HCT116 (cell line): ENCODE measurements around the gene DDX23.

Experiments used
- EZH2 ChIP-seq: fragments of 200-600 bp; sonication (generic); IDR thresholded peaks from 2 replicates; pipeline ENCODE4 v1.6.1; 2017; ENCODE audit warnings: antibody characterized with exemption, mixed run types
- POLR2A ChIP-seq: IDR thresholded peaks from 2 replicates; pipeline ENCODE4 v1.7.0; 2011; ENCODE audit warnings: borderline replicate concordance; ENCODE audit not compliant: insufficient read depth, insufficient read length; ENCODE audit errors: extremely low read depth
- TF ChIP-seq, protein P1 (sequence below), 3 experiments: fragments of 200-600 bp in 1 of 3; sonication (generic) in 1 of 3; IDR thresholded peaks in 2 of 3; conservative IDR thresholded peaks in 1 of 3; 2 replicates each; pipeline ENCODE4 v1.5.1; 2012 to 2017; ENCODE audit warnings: low read depth in 2 of 3, low read length in 2 of 3, antibody characterized with exemption in 1 of 3, borderline replicate concordance in 1 of 3, control low read depth in 1 of 3, mild to moderate bottlenecking in 1 of 3, mixed read lengths in 1 of 3, mixed run types in 1 of 3, moderate library complexity in 1 of 3; ENCODE audit not compliant: insufficient read depth in 1 of 3

GRCh38 chr12:48788854-48789775 lies 62.8 kb downstream of the DDX23 start, which contains the start of gene ADCY6:
- TF ChIP-seq, protein P1, sequence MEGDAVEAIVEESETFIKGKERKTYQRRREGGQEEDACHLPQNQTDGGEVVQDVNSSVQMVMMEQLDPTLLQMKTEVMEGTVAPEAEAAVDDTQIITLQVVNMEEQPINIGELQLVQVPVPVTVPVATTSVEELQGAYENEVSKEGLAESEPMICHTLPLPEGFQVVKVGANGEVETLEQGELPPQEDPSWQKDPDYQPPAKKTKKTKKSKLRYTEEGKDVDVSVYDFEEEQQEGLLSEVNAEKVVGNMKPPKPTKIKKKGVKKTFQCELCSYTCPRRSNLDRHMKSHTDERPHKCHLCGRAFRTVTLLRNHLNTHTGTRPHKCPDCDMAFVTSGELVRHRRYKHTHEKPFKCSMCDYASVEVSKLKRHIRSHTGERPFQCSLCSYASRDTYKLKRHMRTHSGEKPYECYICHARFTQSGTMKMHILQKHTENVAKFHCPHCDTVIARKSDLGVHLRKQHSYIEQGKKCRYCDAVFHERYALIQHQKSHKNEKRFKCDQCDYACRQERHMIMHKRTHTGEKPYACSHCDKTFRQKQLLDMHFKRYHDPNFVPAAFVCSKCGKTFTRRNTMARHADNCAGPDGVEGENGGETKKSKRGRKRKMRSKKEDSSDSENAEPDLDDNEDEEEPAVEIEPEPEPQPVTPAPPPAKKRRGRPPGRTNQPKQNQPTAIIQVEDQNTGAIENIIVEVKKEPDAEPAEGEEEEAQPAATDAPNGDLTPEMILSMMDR (IDR thresholded peaks at IDR 0.05 in 2 of 3, conservative IDR thresholded peaks at IDR 0.05 in 1 of 3; ENCODE audit: borderline replicate concordance in 1 of 3, insufficient read depth in 1 of 3, low read depth in 2 of 3, low read length in 2 of 3), result no peak
- TF ChIP-seq EZH2, result no peak
- TF ChIP-seq POLR2A, result no peak
